ENCODE measurements around the gene BMP8A.
"Not testable (repeated sequence)": the region's sequence is repeated elsewhere in the genome, so short reads cannot be mapped to it uniquely, and the experiment has no call there.

The BMP8A gene

DNA sequence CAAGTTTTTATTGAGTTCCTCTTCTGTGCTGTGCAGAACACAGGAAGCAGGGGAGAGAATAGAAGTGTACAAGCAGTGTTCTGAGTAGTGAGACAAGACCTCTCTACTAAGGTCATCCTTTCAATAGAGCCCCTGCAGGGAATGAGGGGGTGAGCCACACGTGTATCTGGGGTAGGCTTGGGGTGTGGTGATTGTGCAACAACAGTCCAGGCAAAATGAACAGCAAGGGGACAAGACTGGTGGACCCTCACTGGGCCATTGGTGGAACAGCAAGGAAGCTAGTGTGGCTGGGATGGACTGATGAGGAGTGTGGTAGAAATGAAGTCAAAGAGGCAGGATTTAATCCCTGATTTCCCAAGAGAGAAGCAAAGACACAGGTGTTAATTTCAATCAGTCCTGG, 8.2 kb upstream of the BMP8A start:
- FAIRE-seq (no peak), DNase-seq (ENCODE audit: low spot score) (no peak)

DNA sequence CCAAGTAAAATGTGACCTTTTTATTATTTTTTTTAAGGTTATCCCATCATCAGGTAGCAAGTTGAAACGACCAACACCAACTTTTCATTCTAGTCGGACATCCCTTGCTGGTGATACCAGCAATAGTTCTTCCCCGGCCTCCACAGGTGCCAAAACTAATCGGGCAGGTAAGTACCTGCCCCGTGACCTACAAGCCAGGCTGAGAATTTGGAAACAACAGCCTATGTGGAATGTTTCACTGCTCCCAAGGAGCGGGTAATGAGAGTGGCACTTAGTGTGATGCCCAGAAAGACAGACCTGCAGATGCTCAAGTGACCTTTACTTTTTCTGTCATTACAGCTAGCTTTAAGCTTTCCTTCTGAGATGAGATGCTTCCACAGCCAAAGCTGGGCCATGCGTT, 6.9 kb upstream of the BMP8A start:
- no peak for DNase-seq (ENCODE audit: low spot score)
- no peak for FAIRE-seq

DNA sequence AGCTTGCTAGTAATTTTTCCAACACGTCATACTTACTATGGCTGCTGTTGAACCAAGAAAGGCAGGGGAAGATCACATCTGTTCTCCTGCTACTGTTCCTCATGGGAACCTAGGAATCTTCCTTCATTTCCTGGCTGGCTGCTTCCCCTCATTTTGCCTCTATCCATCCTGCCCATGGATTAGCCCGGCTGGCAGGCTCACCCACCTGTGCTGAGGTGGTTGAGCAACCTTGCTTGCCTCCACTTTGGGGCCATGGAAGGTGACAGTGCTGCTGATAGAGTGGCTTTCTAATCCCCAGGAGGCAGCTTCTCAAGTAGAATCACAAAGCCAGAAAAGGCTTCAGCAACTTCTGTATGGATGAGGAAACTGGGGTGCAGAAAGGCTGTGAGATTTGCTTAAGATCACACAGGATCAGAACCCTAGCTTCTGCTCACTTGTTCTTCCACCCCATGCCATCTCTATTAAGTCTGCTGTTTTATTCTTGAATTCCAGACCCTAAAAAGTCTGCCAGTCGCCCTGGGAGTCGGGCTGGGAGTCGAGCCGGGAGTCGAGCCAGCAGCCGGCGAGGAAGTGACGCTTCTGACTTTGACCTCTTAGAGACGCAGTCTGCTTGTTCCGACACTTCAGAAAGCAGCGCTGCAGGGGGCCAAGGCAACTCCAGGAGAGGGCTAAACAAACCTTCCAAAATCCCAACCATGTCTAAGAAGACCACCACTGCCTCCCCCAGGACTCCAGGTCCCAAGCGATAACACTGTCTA, 6.2 kb upstream of the BMP8A start:
- FAIRE-seq (no peak), DNase-seq (ENCODE audit: low spot score) (no peak)

DNA sequence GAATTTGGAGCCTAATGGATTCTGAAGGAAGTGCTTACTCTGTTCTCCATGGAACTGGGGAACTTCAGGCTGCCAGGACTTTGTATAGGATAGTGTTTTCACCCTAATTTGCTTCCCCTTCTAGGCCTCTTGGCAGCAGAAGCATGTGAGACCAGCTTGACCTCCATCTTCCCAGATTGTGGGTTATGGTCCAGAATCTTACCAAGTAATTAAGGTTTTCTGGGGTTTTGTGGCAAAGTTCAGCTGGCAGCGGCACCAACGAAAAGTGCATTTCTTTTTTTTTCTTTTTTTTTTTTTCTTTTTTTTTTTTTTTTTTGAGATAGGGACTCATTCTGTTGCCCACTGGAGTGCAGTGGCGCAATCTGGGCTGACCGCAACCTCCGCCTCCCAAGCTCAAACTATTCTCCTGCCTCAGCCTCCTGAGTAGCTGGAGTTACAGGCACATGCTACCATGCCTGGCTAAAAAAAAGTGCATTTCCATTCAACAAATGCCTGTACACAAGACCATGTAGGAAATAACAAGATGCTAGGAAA, 3.4 kb upstream of the BMP8A start:
- FAIRE-seq: no peak

DNA sequence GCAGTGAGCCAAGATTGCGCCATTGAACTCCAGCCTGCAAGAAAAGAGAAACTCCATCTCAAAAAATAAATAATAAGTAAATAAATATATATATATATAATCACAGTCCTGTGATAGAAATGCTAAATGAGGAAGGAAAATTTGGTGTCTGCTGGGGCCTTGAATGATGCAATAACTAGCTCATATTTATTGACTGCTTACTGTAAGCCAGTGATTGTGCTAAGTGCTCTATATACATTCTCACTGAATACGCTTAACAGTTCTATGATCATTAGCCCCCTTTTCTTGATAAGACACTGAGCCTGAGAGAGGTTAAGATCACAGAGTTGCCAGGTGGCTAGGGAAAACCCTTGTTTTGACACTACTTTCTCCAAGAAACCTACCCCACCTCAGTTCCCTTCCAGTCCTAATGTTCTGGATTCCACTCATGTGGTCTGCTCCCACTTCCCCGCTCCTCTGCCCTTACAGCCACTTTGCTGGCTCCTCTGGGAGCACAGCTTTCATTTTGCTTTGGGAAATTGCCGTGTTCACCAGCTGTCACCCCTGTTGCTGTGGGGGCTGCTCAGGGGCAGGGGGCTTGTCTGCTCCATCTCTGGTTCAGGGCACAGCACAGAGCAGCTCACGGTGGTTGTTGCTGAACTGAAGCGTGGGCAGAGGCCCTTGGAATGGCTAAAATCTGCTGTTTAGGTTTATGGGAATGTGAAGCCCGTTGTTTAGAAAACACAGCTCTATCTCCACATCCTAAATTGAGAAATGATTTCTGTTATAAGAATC, 2.5 kb upstream of the BMP8A start:
- no peak for DNase-seq (ENCODE audit: low spot score)
- no peak for FAIRE-seq

More for the DNA sequence above, 3.4 kb upstream of the BMP8A start:
- DNase-seq (ENCODE audit: low spot score): no peak

DNA sequence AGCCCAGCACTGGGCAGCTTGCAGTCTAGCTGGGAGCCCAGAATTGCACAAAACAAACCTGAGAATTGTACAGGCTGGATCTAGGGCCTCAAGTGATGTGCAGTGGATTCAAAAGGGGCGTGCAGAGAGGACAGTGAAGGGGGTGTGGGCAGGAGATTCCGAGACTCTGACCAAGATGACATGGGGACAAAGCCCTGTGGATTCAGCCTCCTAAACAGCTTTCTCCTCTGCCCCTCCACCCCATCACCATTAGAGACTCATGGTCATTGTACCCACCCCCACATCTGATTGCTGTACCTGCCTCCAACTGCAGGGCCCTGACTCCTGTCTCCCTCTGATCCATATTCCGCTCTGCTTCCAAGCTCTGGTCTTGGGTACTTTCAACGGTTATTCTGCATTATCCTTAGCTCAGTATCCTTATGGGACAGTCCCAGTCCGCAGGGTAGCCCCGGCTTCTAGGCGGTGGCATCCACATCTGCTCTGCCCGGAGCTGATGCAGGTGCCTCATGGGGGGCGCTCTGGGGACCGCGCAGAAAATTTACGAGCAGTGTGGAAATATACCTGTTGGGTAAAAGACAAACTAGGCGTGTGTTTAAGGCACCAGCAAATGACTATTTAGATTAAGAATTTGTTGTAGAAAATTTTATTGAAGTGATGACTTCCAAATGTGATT, 1.7 kb upstream of the BMP8A start:
- DNase-seq (ENCODE audit: low spot score) (no peak), FAIRE-seq (no peak)

DNA sequence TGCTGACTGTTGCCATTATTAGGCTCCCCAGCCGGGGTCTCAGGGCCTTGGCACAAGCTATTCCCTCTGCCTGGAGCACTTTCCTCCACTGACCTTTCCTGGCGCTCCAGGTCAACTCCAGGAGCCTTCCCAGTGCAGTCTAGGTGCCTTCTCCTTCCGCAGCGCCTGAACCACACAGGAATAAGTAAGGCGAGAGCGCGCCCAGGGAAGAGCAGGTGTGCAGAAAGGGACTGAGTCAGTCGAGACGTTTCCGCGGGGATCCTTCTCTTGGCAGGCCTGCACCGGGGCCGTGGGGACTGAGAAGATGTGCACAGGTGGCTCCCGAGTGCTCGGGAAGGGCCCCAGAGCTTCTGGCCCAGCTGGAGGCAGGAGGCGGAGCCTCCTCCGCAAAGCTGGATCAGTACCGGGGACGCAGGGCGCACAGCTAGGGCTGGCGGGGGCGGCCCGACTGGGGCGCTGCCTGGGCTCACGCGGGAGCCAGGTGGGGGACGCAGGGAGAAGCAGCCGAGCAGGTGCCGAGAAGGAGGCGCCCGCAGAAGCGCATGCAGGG, 765 bp upstream of the BMP8A start:
- FAIRE-seq: no peak
- DNase-seq (ENCODE audit: low spot score): no peak

DNA sequence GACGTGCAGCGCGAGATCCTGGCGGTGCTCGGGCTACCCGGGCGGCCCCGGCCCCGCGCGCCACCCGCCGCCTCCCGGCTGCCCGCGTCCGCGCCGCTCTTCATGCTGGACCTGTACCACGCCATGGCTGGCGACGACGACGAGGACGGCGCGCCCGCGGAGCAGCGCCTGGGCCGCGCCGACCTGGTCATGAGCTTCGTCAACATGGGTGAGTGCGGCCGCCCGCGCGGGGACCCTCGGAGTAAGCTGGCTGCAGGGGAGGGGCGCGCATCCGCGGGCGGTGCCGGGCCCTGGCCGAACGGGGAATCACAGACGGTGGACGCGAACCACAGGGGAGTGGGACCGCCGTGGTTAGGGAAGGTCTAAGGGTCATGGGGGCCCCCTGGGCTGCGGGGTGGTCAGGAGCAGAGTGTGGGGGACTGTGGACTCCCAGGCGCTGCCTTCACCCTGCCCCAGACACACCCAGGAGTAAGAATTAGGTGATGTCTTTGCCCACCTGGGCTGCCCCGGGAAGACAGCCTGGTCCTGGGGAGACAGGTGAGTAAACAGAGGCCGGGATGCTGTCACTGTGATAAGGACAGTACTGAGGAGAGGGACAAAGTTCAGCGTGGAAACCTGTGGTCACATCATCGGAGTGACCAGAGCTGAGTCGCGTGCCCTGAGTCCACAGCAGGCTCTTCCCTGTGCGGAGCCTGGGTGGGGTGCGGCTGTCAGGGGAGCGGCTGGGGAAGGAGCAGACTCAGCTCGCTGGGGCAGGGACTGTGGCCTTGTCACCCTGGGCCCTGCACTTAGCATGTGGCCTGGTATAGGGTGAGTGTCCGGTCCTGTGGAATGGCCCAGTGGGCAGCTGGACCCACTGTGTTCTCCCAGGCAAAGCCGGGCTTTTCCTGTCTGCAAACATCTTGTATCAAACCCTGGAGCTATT, 944 bp downstream of the BMP8A start:
- not testable (repeated sequence) for FAIRE-seq; DNase-seq (ENCODE audit: low spot score)

DNA sequence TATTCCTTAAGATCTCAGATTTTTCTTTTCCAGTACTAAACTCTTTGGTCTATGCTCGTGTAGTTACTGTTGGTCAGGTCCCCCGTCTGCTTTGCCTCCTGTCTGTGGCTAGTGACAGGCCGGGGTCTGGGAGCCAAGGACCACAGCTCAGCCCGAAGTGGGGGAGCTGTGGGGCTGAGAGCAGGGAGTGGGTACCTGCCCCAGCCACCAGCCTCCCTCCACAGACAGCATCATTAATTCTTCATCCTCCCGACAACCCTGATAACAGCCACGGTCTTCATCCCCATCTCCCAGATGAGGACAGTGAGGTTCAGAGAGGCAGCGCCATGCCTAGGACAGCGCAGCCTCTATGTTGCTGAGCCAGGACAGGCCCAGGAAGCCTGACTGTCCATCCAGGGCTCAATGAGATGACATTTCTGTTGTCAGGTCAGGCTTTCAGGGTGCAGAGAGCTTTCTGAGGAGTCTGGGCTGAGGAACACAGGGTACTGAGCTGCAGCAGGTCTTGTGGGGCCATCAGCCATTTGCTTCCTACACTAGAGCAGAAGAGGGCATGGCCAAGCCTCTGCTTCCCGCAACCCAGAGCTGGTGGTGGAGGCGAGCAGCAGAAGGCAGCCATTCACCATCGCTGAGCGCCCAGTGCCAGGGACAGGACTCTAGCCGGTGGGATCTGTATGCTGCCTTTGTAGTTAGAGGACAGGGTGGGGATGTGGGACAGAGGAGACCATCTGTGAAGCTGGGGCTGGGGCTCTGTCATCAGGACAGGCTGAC, 1.8 kb downstream of the BMP8A start:
- DNase-seq (ENCODE audit: low spot score); FAIRE-seq: not testable (repeated sequence)

DNA sequence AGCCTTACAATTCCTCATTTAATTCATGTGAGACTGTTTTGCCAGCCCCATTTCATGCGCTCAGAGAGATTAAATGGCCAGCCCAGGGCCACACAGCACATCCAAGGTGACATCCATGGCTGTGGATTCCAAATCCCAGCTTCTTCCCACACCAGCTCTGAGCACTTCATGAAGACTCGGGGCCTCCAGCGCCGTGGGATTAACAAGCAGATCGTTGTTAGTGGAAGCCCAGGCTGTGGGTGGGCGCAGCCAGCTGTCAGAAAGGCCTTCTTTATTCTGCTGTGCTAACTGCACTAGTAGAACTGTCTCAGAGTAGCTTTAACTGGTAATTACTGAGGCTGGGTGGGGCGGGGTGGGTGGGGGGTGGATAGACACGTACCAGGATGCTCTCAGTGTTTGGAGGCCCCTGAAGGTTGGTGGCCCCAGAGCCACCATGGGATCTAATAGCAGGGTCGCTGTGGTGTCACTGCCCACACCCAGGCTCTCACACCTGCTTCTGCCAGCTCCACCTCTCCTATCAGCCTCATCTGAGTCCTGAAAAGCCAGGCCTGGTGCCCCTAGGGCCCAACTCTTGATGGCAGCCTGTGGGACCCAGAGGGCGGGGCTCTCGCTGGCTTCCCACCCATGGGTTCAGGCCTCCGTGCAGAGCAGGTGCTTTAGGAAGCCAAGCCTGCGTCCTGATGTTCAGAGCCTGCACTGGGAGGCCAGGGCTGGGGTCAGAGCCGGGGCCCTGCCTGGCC, 3.4 kb downstream of the BMP8A start:
- FAIRE-seq: no peak
- DNase-seq (ENCODE audit: low spot score): no peak

DNA sequence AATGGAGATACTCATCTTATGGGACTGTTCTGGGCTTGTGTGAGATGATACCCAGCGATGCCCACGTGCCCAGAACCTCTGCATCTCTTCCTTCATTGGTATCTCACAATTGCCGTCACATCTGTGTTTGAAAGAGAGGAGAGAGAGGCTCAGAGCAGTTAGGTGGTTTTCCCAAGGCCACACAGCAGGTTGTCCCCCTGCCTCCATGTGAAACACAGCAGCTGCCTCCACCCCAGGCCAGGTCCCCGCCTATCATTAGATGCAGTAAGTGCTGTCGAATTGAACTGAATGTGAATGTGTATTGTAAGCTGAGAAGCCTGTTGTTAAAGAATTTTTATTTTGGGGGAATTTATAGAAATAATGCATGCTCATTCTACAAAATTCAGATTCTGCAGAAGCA, 5.1 kb downstream of the BMP8A start:
- FAIRE-seq: not testable (repeated sequence)

DNA sequence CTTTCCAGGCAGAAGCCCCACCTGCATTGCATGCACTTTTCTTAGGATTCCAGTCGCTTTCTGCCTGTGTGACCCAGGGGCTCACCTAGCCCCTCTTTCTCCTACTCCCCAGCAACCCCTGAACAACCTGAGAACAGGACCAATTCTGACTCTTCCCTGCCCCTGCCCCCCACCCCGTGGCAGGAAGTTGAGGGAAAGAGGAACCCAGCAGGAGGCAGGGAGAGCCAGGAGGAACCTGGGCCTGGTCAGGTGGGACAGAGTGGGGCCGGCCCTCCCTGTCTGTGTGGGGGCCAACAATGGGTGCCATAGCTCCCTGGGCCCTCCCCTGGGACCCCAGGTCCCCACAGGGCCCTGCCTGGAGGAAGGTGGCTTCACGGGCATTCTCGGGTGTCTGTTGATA, 6.1 kb downstream of the BMP8A start:
- DNase-seq (ENCODE audit: low spot score) (no peak), FAIRE-seq (no peak)

More for the DNA sequence above, 5.1 kb downstream of the BMP8A start:
- not testable (repeated sequence) for DNase-seq (ENCODE audit: low spot score)

DNA sequence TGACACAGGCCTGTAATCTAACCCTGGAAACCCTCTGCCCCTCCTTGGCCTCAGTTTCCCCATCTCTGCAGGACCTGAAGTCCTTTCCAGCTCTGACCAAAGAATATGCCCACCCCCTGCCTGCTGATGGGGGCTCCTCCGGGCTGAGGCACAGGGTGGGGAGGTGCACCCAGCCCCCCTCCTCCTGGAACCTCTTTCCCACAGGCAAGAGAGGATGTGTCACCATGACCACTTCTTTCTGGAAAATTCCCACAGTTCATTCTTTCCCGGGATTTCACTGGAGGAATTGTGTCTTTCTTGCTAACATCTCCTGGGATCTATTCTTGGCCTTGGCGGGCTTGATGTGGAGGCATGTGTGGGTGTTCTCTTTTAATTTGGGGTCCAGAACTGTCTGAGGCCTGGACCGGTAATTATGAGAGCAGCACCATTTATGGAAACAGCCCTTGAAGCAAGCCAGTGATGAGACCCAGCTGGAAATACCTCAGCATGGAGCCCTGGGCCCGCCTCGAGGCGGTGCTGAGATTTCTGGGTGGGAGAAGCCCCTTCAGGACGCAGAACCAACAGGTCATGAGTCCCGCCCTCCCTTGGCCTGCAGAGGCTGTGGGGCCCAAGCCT, 6.8 kb downstream of the BMP8A start:
- not testable (repeated sequence) for DNase-seq (ENCODE audit: low spot score); FAIRE-seq

DNA sequence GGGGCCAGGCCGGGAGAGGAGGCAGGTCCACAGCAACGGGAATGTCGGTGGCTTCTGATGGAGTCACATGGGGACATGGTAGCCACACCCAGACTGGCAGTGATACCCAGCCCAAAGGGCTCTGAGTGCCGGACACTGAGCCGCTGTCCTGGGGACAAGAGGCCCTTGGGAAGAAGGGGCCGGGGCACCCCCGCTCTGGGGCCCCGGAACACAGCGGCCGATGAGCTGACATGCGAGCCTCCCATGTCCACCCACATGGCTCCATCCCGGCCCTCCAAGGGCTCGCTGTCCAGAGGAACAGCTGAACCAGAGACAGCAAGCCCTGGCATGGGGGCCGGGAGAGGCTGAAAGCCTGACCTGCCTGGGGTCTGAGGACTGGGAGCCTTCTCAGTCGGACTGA, 7.4 kb downstream of the BMP8A start:
- not testable (repeated sequence) for DNase-seq (ENCODE audit: low spot score); FAIRE-seq

DNA sequence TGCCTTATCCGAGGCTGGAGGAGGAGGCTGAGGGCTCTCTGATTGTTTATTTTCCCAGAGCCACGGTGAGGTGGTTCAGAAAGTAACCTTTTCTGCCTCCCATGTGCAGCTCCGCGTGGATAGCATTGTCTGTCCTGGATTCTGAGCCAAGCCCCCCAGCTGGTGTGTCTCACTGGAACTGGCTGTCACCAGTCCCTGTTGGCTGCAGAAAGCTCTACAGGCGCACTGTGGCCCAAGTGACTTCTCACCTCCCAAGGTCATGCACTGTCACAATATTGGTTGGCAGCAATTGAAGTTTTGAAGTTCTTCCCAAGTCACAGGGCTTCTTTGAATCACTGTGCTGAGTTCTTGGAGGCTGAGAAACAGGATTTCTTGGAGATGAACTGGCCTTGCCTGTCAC, 8.2 kb downstream of the BMP8A start:
- no peak for FAIRE-seq
- no peak for DNase-seq (ENCODE audit: low spot score)

DNA sequence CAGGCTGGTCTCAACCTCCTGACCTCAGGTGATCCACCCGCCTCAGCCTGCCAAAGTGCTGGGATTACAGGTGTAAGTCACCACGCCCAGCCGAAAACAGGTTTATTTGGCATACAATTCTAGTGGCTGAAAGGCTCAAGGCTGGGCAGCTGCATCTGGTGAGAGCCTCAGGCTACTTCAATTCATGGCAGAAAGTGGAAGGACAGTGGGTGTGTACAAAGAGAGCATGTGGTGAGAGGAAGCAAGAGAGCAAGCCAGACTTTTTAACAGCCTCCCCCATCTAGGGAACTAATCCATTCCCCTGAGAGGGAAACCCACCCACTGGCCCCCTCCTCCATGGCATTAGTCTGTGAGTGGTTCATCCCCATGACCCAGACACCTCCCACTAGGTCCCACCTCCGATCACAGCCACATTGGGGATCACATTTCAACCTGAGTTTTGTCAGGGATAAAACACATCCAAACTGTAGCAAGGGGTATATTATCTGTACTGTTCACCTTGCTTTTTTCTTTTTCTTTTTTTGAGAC, 9.5 kb downstream of the BMP8A start:
- no peak for FAIRE-seq
- DNase-seq (ENCODE audit: low spot score): no peak

DNA sequence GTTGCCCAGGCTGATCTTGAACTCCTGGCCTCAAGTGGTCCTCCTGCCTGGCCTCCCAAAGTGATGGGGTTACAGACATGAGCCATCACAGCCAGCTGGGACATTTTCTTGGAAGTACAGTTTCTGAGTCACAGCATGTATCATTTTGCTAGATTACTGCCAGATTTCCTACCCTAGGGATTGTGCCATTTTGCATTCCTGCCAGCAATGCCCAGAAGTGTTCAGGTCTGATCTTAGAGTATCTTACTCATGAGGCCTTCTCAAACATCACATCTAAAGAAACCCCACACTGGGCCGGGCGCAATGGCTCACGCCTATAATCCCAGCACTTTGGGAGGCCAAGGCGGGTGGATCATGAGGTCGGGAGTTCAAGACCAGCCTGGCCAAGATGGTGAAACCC, 10.2 kb downstream of the BMP8A start:
- no peak for DNase-seq (ENCODE audit: low spot score)
- FAIRE-seq: no peak

DNA sequence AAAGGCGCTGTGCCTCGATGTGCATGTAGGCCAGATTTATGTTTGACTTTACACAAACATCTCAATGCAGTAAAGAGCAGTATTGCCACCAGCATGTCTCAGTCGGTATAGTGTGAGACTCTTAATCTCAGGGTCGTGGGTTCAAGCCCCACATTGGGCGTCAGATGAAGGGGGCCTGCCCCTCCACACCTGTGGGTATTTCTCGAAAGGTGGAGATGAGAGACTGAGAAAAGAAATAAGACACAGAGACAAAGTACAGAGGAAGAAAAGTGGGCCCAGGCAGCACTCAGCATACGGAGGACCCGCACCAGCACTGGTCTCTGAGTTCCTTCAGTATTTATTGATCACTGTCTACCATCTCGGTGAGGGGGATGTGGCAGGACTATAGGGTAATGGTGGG, 13.0 kb downstream of the BMP8A start:
- FAIRE-seq; DNase-seq (ENCODE audit: low spot score): not testable (repeated sequence)

Measured in RCC 7860 (cell line).